ENCODE data around the gene CNTNAP5. TPM values are rescaled to one million over a fixed set of nuclear protein-coding genes. Genes with fewer than 3 reads are reported as not detected.

CNTNAP5 gene
- total RNA-seq, 1 donor from 2014 or later = 41.0 TPM

DNA sequence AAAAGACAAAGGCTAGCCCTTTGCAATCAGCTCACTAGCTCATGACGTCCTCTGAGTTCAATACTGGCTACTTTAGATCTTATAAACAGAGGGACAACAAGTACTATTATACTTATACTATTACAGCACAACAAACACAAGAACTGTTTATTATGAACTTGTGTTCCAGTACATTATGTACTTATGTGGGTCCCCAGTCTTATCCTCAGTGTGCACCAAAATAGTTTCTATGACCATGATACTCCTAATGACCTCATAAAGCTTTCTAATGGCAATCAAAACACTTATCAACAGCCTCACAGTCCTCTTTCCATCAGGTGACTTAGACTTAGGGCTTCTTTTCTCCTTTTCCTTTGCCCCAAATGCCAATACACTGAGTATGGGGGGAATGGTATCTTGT, 614.4 kb downstream of the CNTNAP5 start:
- no peak for DNase-seq

DNA sequence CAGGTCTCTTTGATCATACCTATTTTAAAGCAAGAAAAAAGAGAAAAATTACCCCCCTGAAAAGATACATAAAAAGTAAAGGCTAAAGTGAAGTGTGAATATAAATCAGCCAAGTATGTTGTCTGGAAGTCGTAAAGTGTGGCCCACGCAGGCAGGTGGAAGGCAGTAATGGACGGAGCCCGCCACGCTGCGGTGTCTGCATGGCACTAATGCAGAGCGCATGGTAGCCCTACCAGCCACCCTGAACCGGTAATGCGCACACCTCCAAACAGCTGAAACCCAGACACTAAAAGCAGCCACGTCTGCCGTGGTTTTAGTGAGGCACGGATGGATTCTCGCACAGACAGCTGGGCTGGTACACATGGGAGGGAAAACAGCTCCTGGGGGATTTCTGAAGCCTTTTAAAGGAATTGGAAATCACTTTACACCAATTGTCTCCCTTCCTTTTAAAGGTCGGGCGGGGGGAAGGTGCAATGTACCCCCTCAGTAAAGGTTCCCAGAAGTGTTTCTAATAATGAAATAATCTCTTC, 615.2 kb downstream of the CNTNAP5 start:
- no peak for DNase-seq

- no peak for DNase-seq
These were observed 621.2 kb downstream of the CNTNAP5 start for GRCh38 chr2:124646166-124646815.

- DNase-seq = no peak
These were observed 622.2 kb downstream of the CNTNAP5 start for GRCh38 chr2:124647245-124647644.

GRCh38 chr2:124647663-124648062, 622.6 kb downstream of the CNTNAP5 start:
- DNase-seq = no peak

- DNase-seq = no peak
These were observed 623.9 kb downstream of the CNTNAP5 start for GRCh38 chr2:124649001-124649400.

- no peak for DNase-seq
These were observed 627.0 kb downstream of the CNTNAP5 start for GRCh38 chr2:124652099-124652498.

- no peak for DNase-seq
These were observed 633.3 kb downstream of the CNTNAP5 start for GRCh38 chr2:124658373-124658772.

GRCh38 chr2:124661558-124661957, 636.5 kb downstream of the CNTNAP5 start:
- no peak for DNase-seq

DNA sequence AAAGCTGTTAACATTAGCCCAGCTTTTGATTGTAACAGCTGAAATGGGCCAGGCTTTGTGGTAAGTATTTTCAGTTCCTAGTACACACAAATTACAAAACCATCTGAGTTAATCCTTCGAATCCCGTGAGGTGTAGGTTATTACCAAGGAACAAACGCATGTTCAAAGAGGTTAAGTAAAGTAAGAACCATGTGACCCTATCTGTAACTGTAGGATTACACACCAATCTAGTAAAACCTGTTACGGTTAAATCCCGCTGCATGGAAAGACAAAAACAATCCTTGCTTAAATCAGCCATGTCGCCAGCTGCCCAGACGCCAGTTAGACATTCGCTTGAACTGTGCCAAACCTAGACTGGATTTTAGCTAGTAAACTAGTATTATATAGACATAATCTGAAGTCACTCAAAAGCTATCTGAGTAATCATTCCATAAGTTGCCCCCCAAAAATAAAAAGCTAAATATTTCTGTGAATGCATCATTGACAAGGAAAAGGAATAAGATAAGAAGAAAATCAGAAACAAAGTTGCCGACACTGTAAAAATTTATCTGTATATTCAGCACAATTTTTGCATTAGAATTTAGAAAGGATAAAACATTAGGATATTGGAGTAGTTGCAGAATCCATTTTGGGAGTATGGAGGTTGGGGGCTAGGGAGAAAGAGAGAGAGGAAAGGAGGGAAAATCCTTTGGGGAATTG, 638.0 kb downstream of the CNTNAP5 start:
- DNase-seq = no peak

DNA sequence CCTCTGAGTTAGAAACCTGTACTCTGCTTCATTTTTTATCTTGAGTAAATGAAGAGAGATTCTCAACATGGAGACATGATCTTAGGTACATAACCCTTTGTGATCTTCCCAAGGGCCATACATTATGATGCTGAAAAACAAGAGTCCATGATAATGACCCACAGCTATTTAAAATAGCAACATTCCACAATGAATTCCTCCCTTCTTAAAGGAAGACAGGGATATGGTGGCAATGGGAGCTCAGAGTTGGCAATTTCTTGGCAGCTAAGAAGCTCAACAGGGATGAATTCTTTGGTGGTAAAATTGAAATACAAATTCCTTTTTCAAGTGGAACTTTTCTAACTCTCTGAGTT, 638.5 kb downstream of the CNTNAP5 start:
- no peak for DNase-seq

DNA sequence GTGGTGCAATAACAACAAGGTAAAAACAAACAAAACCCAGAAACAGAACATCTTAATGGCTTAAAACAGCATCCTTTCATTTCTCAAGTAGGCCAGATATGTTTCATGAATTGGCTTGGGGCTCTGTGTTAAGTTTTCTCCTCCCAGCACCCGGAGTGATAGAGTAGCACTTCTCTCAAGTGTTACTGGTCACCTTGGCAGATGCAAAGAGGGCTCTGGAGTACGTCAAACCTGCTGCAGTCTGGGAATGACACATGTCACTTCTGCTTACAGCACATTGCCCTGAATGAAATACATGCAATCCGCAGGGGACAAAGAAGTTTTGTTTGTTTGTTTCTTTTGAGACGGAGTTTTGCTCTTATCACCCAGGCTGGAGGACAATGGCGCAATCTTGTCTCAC, 639.3 kb downstream of the CNTNAP5 start:
- no peak for DNase-seq

DNA sequence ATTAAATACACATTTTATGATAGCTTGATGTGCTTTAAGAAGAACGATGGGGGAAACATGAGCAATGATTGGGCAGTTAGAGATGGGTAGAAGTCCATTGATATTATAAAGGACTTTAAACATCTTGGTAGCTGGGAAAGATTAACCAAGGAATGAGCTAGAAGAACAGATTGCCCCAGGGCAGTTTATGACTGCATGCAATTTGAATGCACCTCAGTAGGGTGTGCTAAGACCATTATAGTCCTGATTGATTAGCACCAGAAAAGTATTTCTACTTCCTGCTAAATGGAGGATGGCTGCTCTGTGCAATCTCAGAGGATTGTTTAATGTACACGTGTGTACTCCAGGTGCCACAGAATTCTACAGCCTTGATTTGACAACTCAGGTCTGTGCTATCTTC, 641.9 kb downstream of the CNTNAP5 start:
- DNase-seq = no peak

DNA sequence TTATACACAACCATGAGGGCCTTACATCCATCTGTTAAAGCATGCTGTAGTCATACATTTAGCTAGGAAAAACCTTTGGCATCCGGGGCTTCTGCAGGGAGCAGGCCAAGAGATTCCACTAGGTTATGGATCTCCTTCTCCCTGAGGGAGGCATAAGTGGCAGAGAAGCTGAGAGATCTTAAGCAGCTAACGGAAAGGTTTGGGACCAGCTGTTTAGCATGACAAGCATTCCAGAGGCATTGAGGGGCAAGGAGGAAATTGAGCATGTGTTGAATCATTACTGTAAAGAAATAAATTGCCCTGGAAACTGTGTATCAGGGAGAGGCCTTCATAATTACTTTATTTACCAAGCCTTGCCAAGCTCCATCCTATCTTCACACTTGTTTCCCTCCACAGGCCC, 643.1 kb downstream of the CNTNAP5 start:
- no peak for DNase-seq

GRCh38 chr2:124670187-124670586, 645.1 kb downstream of the CNTNAP5 start:
- DNase-seq = no peak

- DNase-seq = no peak
These were observed 653.0 kb downstream of the CNTNAP5 start for GRCh38 chr2:124678043-124678442.

- no peak for DNase-seq
These were observed 658.7 kb downstream of the CNTNAP5 start for GRCh38 chr2:124683536-124684428.

DNA sequence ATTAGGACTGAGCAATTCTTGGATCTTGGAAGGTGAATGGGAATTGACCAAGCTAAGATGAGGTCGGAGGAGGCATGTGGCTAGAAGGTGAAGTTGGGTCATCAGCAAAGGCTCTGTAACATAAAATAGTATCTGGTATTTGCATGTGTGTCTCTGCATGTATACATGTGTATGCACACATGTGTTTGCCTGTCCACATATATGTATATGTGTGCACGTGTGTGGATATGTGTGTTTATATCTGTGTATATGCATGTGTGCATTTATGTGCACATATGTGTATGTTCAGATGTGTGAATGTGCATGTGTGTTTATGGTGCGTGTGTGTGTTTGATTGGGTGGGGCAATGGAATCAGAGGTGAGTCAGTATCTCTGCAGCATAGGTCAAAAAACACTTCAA, 664.3 kb downstream of the CNTNAP5 start:
- no peak for DNase-seq

- DNase-seq = no peak
These were observed 667.1 kb downstream of the CNTNAP5 start for GRCh38 chr2:124692216-124692615.

DNA sequence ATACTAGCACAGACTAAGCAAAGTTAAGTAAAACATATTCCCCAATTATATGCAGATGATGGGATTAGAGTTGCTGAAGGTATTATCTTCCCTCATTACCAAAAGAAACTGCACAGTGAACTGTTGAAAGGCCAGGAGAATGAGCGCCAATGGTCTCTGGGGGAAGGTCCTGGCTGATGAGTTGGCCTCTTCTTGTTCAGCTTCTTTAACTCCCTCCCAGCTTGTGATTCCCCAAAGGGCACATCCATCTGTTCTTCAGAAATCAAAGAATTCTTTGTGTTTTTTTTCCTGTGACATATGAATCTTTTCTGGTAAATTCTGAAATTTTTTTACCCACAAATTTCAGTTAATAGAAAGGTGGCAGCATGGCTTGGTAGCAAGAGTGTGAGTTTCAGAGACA, 667.6 kb downstream of the CNTNAP5 start:
- DNase-seq = no peak

DNA sequence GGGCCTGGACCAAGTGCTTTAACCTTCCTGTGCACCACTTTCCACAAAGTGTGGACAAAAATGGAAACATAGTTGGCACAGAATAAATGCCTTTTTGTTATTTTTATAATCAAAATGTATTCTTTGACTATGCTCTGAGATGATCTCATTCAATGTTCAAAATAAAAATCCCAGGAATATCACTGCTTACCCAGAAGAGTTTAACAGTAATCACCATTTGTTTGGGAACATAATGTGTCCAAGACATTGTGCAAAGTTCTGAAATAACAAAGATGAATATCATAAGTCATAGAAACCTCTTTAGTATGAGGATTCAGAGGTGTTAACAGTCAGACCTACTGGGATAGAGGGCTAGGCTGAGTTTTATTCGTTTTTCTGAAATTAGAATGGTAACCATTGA, 668.1 kb downstream of the CNTNAP5 start:
- no peak for DNase-seq

- DNase-seq = no peak
These were observed 674.0 kb downstream of the CNTNAP5 start for GRCh38 chr2:124698979-124699565.

DNA sequence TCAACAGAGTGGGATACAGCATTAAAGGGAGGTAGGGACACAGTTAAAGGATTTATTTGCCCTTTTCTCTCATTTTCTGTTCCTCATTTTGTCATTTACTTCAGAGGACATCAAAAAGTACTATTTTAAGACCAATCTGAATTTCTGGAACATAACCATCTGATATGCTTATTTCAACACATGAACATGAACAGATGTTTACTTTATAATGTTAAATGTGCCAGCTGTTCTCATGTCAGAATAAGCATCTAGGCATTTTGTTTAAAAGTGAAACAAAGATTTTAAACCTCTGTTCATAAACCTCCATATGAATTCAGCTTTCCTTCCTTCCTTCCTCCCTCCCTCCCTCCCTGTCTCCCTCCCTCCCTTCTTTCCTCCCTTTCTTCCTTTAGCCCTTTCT, 677.7 kb downstream of the CNTNAP5 start:
- no peak for DNase-seq
